Astrocyte (in vitro differentiated cells and primary cell): ENCODE results near the gene BMPR2. TPM values are rescaled to one million over a fixed set of nuclear protein-coding genes. Genes with fewer than 3 reads are reported as not detected.

Experiments used
- DNase-seq: peaks from one replicate; pipeline ENCODE4 v3.0.0-alpha.2; 2010; ENCODE audit warnings: low read depth
- FAIRE-seq: peaks from 2 replicates; lab custom pipeline; 2011; peaks lifted over from hg19 to GRCh38; lab: Jason Lieb, UNC
- H2AFZ ChIP-seq: 2 replicates; pipeline ENCODE4 v1.6.0; 2012; ENCODE audit warnings: low read depth, low read length, inconsistent platforms
- H3K27ac ChIP-seq: 2 replicates; pipeline ENCODE4 v1.5.1; 2011; ENCODE audit warnings: low read depth, low read length, inconsistent platforms
- H3K27me3 ChIP-seq: 2 replicates; pipeline ENCODE4 v1.6.0; 2011; ENCODE audit warnings: low read length, inconsistent platforms; ENCODE audit not compliant: insufficient read depth
- H3K36me3 ChIP-seq: 2 replicates; pipeline ENCODE4 v1.5.1; 2011; ENCODE audit warnings: low read length, inconsistent platforms; ENCODE audit not compliant: insufficient read depth
- H3K4me1 ChIP-seq: 2 replicates; pipeline ENCODE4 v1.5.1; 2011; ENCODE audit warnings: low read length, inconsistent platforms; ENCODE audit not compliant: insufficient read depth
- H3K4me2 ChIP-seq: 2 replicates; pipeline ENCODE4 v1.6.0; 2012; ENCODE audit warnings: low read length, inconsistent platforms
- H3K4me3 ChIP-seq: 2 replicates; pipeline ENCODE4 v1.5.1; 2011; ENCODE audit warnings: low read depth, mild to moderate bottlenecking, low read length, inconsistent platforms; ENCODE audit not compliant: insufficient read depth
- H3K79me2 ChIP-seq: 2 replicates; pipeline ENCODE4 v1.6.0; 2012; ENCODE audit warnings: mild to moderate bottlenecking, low read length, inconsistent platforms; ENCODE audit not compliant: insufficient read depth
- H3K9ac ChIP-seq: 2 replicates; pipeline ENCODE4 v1.6.0; 2012; ENCODE audit warnings: mild to moderate bottlenecking, low read length, inconsistent platforms
- H3K9me3 ChIP-seq: 2 replicates; pipeline ENCODE4 v1.5.1; 2012; ENCODE audit warnings: low read depth, mild to moderate bottlenecking, low read length, inconsistent platforms; ENCODE audit not compliant: insufficient read depth
- H4K20me1 ChIP-seq: 2 replicates; pipeline ENCODE4 v1.6.0; 2012; ENCODE audit warnings: low read length, inconsistent platforms; ENCODE audit not compliant: insufficient read depth
- H3K27ac Mint-ChIP-seq: one replicate; pipeline ENCODE4 v1.8.0; 2021; ENCODE audit warnings: mild to moderate bottlenecking, mixed read lengths; ENCODE audit not compliant: unreplicated experiment
- H3K27me3 Mint-ChIP-seq: one replicate; pipeline ENCODE4 v1.8.0; 2021; ENCODE audit warnings: low read depth, mixed read lengths; ENCODE audit not compliant: unreplicated experiment
- H3K36me3 Mint-ChIP-seq: one replicate; pipeline ENCODE4 v1.8.0; 2021; ENCODE audit warnings: low read depth, mixed read lengths; ENCODE audit not compliant: unreplicated experiment
- H3K4me1 Mint-ChIP-seq: one replicate; pipeline ENCODE4 v1.8.0; 2021; ENCODE audit warnings: low read depth, mixed read lengths; ENCODE audit not compliant: unreplicated experiment
- H3K4me3 Mint-ChIP-seq: one replicate; pipeline ENCODE4 v1.8.0; 2021; ENCODE audit warnings: mild to moderate bottlenecking, moderate library complexity, mixed read lengths; ENCODE audit not compliant: unreplicated experiment
- H3K9me3 Mint-ChIP-seq: one replicate; pipeline ENCODE4 v1.8.0; 2021; ENCODE audit warnings: mild to moderate bottlenecking, mixed read lengths; ENCODE audit not compliant: unreplicated experiment
- EZH2 ChIP-seq: IDR thresholded peaks from 2 replicates; pipeline ENCODE4 v1.6.1; 2012; ENCODE audit warnings: mild to moderate bottlenecking, low read length, inconsistent platforms; ENCODE audit not compliant: insufficient read depth
- total RNA-seq: library from RNA; stranded (reverse); gene quantifications from 2 replicates; pipeline ENCODE4 v1.2.1, GENCODE V29; 2021
- TF ChIP-seq, protein P1 (sequence below): IDR thresholded peaks from 2 replicates; pipeline ENCODE4 v1.5.1; 2011; ENCODE audit warnings: low read depth, mild to moderate bottlenecking, inconsistent platforms, low read length, moderate library complexity; ENCODE audit not compliant: insufficient read depth

The BMPR2 gene
- total RNA-seq, 1 donor from 2014 or later: 93.1 TPM

DNA sequence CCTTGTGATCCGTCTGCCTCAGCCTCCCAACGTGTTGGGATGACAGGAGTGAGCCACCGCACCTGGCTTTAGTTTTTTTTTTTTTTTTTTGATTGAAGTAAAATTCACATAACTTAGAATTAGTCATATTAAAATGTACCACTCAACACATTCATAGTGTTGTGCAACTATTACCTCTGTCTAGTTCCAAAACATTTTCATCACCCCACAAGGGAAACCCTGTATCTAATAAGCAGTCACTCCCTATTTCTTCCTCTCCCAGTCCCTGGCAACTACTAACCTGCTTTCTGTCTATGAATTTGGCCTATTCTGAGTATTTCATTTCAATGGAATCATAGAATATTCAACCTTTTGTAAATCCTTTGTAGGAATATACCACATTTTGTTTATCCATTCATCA lies 134.8 kb downstream of the BMPR2 start:
- TF ChIP-seq, protein P1, sequence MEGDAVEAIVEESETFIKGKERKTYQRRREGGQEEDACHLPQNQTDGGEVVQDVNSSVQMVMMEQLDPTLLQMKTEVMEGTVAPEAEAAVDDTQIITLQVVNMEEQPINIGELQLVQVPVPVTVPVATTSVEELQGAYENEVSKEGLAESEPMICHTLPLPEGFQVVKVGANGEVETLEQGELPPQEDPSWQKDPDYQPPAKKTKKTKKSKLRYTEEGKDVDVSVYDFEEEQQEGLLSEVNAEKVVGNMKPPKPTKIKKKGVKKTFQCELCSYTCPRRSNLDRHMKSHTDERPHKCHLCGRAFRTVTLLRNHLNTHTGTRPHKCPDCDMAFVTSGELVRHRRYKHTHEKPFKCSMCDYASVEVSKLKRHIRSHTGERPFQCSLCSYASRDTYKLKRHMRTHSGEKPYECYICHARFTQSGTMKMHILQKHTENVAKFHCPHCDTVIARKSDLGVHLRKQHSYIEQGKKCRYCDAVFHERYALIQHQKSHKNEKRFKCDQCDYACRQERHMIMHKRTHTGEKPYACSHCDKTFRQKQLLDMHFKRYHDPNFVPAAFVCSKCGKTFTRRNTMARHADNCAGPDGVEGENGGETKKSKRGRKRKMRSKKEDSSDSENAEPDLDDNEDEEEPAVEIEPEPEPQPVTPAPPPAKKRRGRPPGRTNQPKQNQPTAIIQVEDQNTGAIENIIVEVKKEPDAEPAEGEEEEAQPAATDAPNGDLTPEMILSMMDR: no peak
- TF ChIP-seq EZH2: no peak
- H3K36me3 Mint-ChIP-seq: peaks cover 3% of the 10 kb centered on the region
- Histone ChIP-seq H3K27ac (no peak overlapping the region), H3K79me2 (peaks cover 12% of the 10 kb centered on the region), H3K9me3 (no peaks in the 10 kb centered on the region), H4K20me1 (peaks cover 19% of the 10 kb centered on the region), H3K36me3 (peaks cover 4% of the 10 kb centered on the region), H3K4me3 (no peak overlapping the region), H2AFZ (no peak overlapping the region), H3K9ac (no peak overlapping the region), H3K27me3 (no peaks in the 10 kb centered on the region), H3K4me2 (no peak overlapping the region), H3K4me1 (peaks cover 7% of the 10 kb centered on the region)
- FAIRE-seq (no peak), DNase-seq (peak; percentile 15)
- no peak overlapping the region for H3K4me3 Mint-ChIP-seq
- peaks cover 4% of the 10 kb centered on the region for H3K4me1 Mint-ChIP-seq
- H3K9me3 Mint-ChIP-seq: no peaks in the 10 kb centered on the region
- H3K27ac Mint-ChIP-seq: no peak overlapping the region
- no peaks in the 10 kb centered on the region for H3K27me3 Mint-ChIP-seq

DNA sequence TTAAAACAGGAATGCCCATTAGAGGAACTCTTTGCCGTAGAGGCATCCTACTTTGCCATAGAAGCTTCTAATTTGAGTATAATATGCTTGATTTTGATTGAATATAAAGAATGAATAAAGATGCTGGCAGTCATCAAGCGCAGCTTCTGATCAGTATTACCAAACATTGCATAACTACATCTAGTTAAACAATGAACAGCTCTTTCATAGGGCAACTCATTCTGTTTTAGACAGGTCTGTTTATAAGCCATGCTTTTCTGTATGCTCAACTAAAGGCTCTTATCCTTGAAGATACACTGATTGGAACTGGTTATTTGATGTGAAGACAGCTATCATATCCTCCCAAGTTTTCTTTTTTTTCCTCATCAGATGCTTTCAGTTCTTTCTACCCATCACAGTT lies 136.0 kb downstream of the BMPR2 start:
- TF ChIP-seq, protein P1: no peak
- TF ChIP-seq EZH2: no peak
- H3K4me2 ChIP-seq: no peak overlapping the region
- H4K20me1 ChIP-seq: peaks cover 19% of the 10 kb centered on the region
- Mint-ChIP-seq H3K36me3 (peaks cover under 1% of the 10 kb centered on the region), H3K27ac (no peak overlapping the region), H3K27me3 (no peaks in the 10 kb centered on the region), H3K4me1 (peaks cover 4% of the 10 kb centered on the region), H3K4me3 (no peak overlapping the region), H3K9me3 (no peaks in the 10 kb centered on the region)
- H3K27me3 ChIP-seq: no peaks in the 10 kb centered on the region
- H3K9ac ChIP-seq: no peak overlapping the region
- no peak for DNase-seq
- peaks cover 4% of the 10 kb centered on the region for H3K36me3 ChIP-seq
- H3K9me3 ChIP-seq: no peaks in the 10 kb centered on the region
- no peak for FAIRE-seq
- H2AFZ ChIP-seq: no peak overlapping the region
- H3K4me3 ChIP-seq: no peak overlapping the region
- H3K27ac ChIP-seq: no peak overlapping the region
- H3K4me1 ChIP-seq: peaks cover 7% of the 10 kb centered on the region
- peaks cover 9% of the 10 kb centered on the region for H3K79me2 ChIP-seq

DNA sequence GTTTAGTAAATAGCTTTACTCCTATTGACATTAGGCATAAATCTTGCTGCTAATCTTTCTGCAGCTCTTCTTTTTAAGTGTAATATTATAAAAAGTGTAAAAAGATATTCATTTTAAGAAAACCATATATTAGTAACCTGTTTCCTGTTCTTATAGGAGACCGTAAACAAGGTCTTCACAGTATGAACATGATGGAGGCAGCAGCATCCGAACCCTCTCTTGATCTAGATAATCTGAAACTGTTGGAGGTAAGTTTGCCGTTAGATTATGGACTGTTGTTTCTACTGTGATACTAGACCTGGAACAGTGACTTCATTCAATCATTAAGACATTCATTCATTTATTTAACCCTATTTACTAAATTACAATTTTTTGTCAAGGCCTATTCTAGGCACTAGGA lies 138.6 kb downstream of the BMPR2 start:
- Mint-ChIP-seq H3K4me3 (no peak overlapping the region), H3K4me1 (no peaks in the 10 kb centered on the region)
- H3K79me2 ChIP-seq: peaks cover 10% of the 10 kb centered on the region

More for the DNA sequence above, 138.6 kb downstream of the BMPR2 start:
- no peak overlapping the region for H3K27ac ChIP-seq
- FAIRE-seq (no peak), DNase-seq (no peak)
- peaks cover 2% of the 10 kb centered on the region for H3K36me3 Mint-ChIP-seq
- no peak overlapping the region for H3K27ac Mint-ChIP-seq
- H3K4me3 ChIP-seq: no peak overlapping the region
- no peaks in the 10 kb centered on the region for H3K4me1 ChIP-seq
- no peaks in the 10 kb centered on the region for H3K9me3 Mint-ChIP-seq
- no peaks in the 10 kb centered on the region for H3K9me3 ChIP-seq
- H3K9ac ChIP-seq: no peak overlapping the region
- no peak overlapping the region for H3K4me2 ChIP-seq
- H2AFZ ChIP-seq: no peak overlapping the region
- H3K27me3 ChIP-seq: no peaks in the 10 kb centered on the region
- peaks cover 17% of the 10 kb centered on the region for H3K36me3 ChIP-seq
- H4K20me1 ChIP-seq: peaks cover 16% of the 10 kb centered on the region
- TF ChIP-seq EZH2: no peak
- TF ChIP-seq, protein P1: no peak
- no peaks in the 10 kb centered on the region for H3K27me3 Mint-ChIP-seq
